PC-9 (cell line): ENCODE results near the gene LAMB1. TPM values are rescaled to one million over a fixed set of nuclear protein-coding genes. Genes with fewer than 3 reads are reported as not detected.

Source experiments
- BruUV-seq: library from RNA; stranded (reverse); fragments of 400-500 nt; replicated peaks from 2 replicates; lab custom pipeline; 2021; lab: Mats Ljungman, UMichigan
- CTCF ChIA-PET: fragments of 300-600 bp; sonication (Branson Sonifier 250); formaldehyde crosslinking; loops from one replicate; lab custom pipeline; 2022; ENCODE audit warnings: antibody characterized with exemption; lab: Charles Lee
- POLR2A ChIA-PET: fragments of 300-600 bp; sonication (Branson Sonifier 250); formaldehyde crosslinking; loops from one replicate; lab custom pipeline; 2022; ENCODE audit warnings: antibody characterized with exemption; ENCODE audit not compliant: unreplicated experiment; lab: Charles Lee
- DNase-seq, 2 experiments: peaks; one replicate each; pipeline versions ENCODE4 v3.0.0 to v3.0.0-alpha.2; 2015 to 2022; ENCODE audit warnings: mixed read lengths in 1 of 2
- H2AFZ ChIP-seq: fragments of 200-600 bp; sonication (generic); 2 replicates; pipeline ENCODE4 v1.8.1; 2017; ENCODE audit warnings: antibody characterized with exemption
- H3F3A ChIP-seq: fragments of 200-600 bp; sonication (generic); 2 replicates; pipeline ENCODE4 v1.8.1; 2017; ENCODE audit warnings: antibody characterized with exemption, mild to moderate bottlenecking, low read depth; ENCODE audit not compliant: insufficient read depth
- H3K27ac ChIP-seq: fragments of 200-600 bp; sonication (generic); 2 replicates; pipeline ENCODE4 v1.6.1; 2016; ENCODE audit warnings: mixed run types
- H3K27me3 ChIP-seq: fragments of 200-600 bp; sonication (generic); 2 replicates; pipeline ENCODE4 v1.6.1; 2016; ENCODE audit warnings: low read depth, mixed run types; ENCODE audit not compliant: insufficient read depth
- H3K36me3 ChIP-seq: fragments of 200-600 bp; sonication (generic); 2 replicates; pipeline ENCODE4 v1.6.1; 2016; ENCODE audit warnings: low read depth, mixed run types
- H3K4me1 ChIP-seq: fragments of 200-600 bp; sonication (generic); replicated peaks from 2 replicates; pipeline ENCODE4 v1.6.1; 2016; ENCODE audit warnings: mixed run types; ENCODE audit not compliant: insufficient read depth
- H3K4me2 ChIP-seq: fragments of 200-600 bp; sonication (generic); 2 replicates; pipeline ENCODE4 v1.6.1; 2017; ENCODE audit warnings: mixed run types
- H3K4me3 ChIP-seq: fragments of 200-600 bp; sonication (generic); 2 replicates; pipeline ENCODE4 v1.6.1; 2016; ENCODE audit warnings: mixed run types
- H3K79me2 ChIP-seq: fragments of 200-600 bp; sonication (generic); 2 replicates; pipeline ENCODE4 v1.6.1; 2017; ENCODE audit warnings: low read depth, mixed run types
- H3K9me2 ChIP-seq: fragments of 200-600 bp; sonication (generic); 2 replicates; pipeline ENCODE4 v1.8.1; 2017; ENCODE audit warnings: mild to moderate bottlenecking; ENCODE audit not compliant: insufficient read depth
- H3K9me3 ChIP-seq: fragments of 200-600 bp; sonication (generic); 2 replicates; pipeline ENCODE4 v1.8.1; 2016; ENCODE audit warnings: low read depth; ENCODE audit not compliant: insufficient read depth
- H4K20me1 ChIP-seq: fragments of 200-600 bp; sonication (generic); 2 replicates; pipeline ENCODE4 v1.8.1; 2017; ENCODE audit not compliant: insufficient read depth
- CTCF ChIP-seq: fragments of 200-600 bp; sonication (generic); conservative IDR thresholded peaks from 2 replicates; pipeline ENCODE4 v1.6.1; 2017; ENCODE audit warnings: mixed run types, antibody characterized with exemption, mild to moderate bottlenecking, moderate library complexity
- EZH2 ChIP-seq: fragments of 200-600 bp; sonication (generic); IDR thresholded peaks from 2 replicates; pipeline ENCODE4 v1.8.0; 2017; ENCODE audit warnings: antibody characterized with exemption, low read depth
- intact Hi-C: fragments of 100-400 bp; cut with micrococcal nuclease; formaldehyde crosslinking; loops from one replicate; pipeline ENCODE4 v1.10.0; 2022; ENCODE audit not compliant: unreplicated experiment
- total RNA-seq: library from RNA; stranded (reverse); gene quantifications from 2 replicates; pipeline ENCODE4 v1.2.3, GENCODE V29; 2021

Gene LAMB1
- total RNA-seq, 1 experiment from 2014 or later: 236 TPM

DNA sequence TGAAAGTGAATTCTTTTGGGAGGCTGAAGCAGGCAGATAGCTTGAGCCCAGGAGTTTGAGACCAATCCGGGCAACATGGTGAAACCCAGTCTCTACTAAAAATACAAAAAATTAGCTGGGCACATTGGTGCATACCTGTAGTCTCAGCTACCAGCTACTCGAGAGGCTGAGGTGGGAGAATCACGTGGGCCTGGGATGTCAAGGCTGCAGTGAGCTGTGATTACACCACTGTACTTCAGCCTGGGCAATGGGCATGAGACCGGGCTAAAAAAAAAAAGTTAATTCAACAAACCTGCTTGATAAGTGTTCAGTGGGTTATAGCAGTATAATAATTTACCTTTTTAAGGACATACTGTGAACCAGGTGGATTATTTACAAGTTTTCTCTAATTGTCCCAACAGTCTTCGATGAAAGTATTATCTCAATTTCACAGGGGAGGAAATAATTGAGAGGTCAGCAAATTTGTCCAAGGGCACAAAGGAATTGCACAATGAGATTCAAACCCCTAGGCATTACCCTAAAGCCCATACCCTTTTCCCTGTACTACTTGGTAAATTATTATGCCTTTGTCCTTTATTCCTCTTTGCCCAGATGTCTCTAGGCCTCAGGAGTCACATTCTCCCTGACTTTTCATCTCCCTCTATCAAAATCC, 125.1 kb downstream of the LAMB1 start:
- Histone ChIP-seq H3K4me1 (peaks cover 13% of the 10 kb centered on the region; the same call in 1 of the 2 replicates), H3K36me3 (no peaks in the 10 kb centered on the region), H3K27ac (no peak overlapping the region), H4K20me1 (no peaks in the 10 kb centered on the region), H2AFZ (no peak overlapping the region), H3K9me3 (no peaks in the 10 kb centered on the region), H3K27me3 (no peaks in the 10 kb centered on the region), H3K4me2 (no peak overlapping the region), H3K9me2 (no peaks in the 10 kb centered on the region), H3F3A (peaks cover 3% of the 10 kb centered on the region; the same call in 1 of the 2 replicates), H3K4me3 (no peak overlapping the region), H3K79me2 (no peaks in the 10 kb centered on the region)
- ChIA-PET CTCF (interaction anchor here (0.6 to 1.6 kb wide), 3 partner anchors 10 to 134 kb away, joined by 3 to 12 read pairs (median 4); partner anchors contain the start of genes CBLL1 and DLD), POLR2A (interaction anchor here (0.6 kb wide), 3 partner anchors 790 to 1124 kb away, joined by 3 to 5 read pairs (median 4); no protein-coding TSS in a partner anchor)
- no TSS peak for BruUV-seq
- no peak for DNase-seq
- intact Hi-C loops: loop anchor here (2.0 to 10.0 kb wide), 7 partner anchors 75 to 1701 kb away; partner anchors contain the start of genes COG5 and DUS4L
- no peak for TF ChIP-seq CTCF
- no peak for TF ChIP-seq EZH2

- BruUV-seq: no TSS peak
- Histone ChIP-seq H3K4me1 (peaks cover 13% of the 10 kb centered on the region; the same call in 1 of the 2 replicates), H4K20me1 (no peaks in the 10 kb centered on the region), H3K4me2 (no peak overlapping the region), H2AFZ (no peak overlapping the region), H3K9me2 (no peaks in the 10 kb centered on the region), H3K27me3 (no peaks in the 10 kb centered on the region), H3K9me3 (no peaks in the 10 kb centered on the region), H3F3A (peaks cover 3% of the 10 kb centered on the region; the same call in 1 of the 2 replicates), H3K4me3 (no peak overlapping the region), H3K36me3 (no peaks in the 10 kb centered on the region), H3K79me2 (no peaks in the 10 kb centered on the region), H3K27ac (no peak overlapping the region)
- intact Hi-C loops: loop anchor here (5.0 to 10.0 kb wide), 4 partner anchors 312 to 1700 kb away; partner anchors contain the start of genes COG5 and DUS4L
- no peak for DNase-seq
- TF ChIP-seq CTCF: no peak
- no peak for TF ChIP-seq EZH2
- POLR2A ChIA-PET: interaction anchor here (0.6 kb wide), 1 partner anchor 14 kb away, joined by 5 read pairs; the partner anchor contains the start of gene DLD
- CTCF ChIA-PET: interaction anchor here (0.7 kb wide), 2 partner anchors 709 to 1106 kb away, joined by 3 to 9 read pairs; no protein-coding TSS in a partner anchor
Observed at GRCh38 chr7:107876916-107877315, 126.0 kb downstream of the LAMB1 start.

- Histone ChIP-seq H3K9me2 (no peaks in the 10 kb centered on the region), H4K20me1 (no peaks in the 10 kb centered on the region), H3K4me3 (no peak overlapping the region), H3K27ac (no peak overlapping the region), H3K27me3 (no peaks in the 10 kb centered on the region), H3K9me3 (no peaks in the 10 kb centered on the region), H3F3A (peaks cover 3% of the 10 kb centered on the region; the same call in 1 of the 2 replicates), H3K36me3 (no peaks in the 10 kb centered on the region), H3K4me2 (no peak overlapping the region), H3K79me2 (no peaks in the 10 kb centered on the region), H3K4me1 (peaks cover 13% of the 10 kb centered on the region; the same call in 1 of the 2 replicates), H2AFZ (no peak overlapping the region)
- intact Hi-C loops: loop anchor here (1.0 to 10.0 kb wide), 7 partner anchors 132 to 1698 kb away; partner anchors contain the start of genes COG5 and DUS4L
- TF ChIP-seq CTCF: peak; percentile 77
- TF ChIP-seq EZH2: no peak
- ChIA-PET POLR2A (interaction anchor here (0.6 to 0.8 kb wide), 5 partner anchors 425 to 1810 kb away, joined by 3 to 9 read pairs (median 4); no protein-coding TSS in a partner anchor), CTCF (interaction anchor here (0.6 to 1.2 kb wide), 34 partner anchors 15 to 1782 kb away, joined by 3 to 27 read pairs (median 4); partner anchors contain the start of genes CBLL1, COG5 and DUS4L)
- no TSS peak for BruUV-seq
- peak in 1 of 2 experiments; percentile 33 for DNase-seq
Observed at GRCh38 chr7:107874605-107875446, 128.1 kb downstream of the LAMB1 start.
